GM21515 (cell line): ENCODE data around the gene CKS1B.

Experiments used
- ATAC-seq: cut with Tn5 transposase; IDR thresholded peaks from one replicate; pipeline ENCODE4 v1.9.1; 2021; ENCODE audit not compliant: unreplicated experiment

CKS1B gene

DNA sequence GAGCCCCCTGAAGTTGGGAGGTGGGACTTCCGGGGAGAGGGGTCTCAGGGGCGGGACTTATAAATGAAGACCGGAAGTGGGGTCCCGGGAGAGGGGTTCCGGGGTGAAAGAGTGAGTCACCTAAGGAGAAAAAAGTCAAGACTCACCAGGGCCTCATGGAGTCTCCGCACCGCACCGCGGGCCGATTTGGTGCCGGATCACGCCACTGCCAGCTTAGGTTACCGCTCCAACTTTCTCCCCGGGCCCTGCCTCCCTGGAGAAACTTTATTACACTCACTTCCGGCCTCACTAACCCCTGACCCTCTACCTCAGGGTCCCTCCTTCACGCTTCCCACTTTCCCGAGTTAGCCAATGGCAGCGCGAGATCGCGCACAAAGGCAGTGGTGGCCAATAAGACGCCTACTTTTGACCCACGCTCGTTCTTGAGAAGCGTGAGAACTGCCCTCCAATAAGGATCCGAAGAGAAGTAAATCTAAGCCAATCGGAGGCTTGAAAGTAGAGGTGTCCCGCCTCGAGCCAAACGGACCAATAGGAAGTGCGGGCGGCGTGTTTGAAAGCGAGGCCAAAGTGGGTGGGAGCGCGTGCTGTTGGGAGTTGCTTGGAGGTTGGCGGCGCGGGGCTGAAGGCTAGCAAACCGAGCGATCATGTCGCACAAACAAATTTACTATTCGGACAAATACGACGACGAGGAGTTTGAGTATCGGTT is at the start of gene CKS1B:
CKS1B (plus strand) TSS at position 580 of the 706 bp plus-strand sequence; CDS start at position 645, 65 bp downstream.
- ATAC-seq, result peak; percentile 72

DNA sequence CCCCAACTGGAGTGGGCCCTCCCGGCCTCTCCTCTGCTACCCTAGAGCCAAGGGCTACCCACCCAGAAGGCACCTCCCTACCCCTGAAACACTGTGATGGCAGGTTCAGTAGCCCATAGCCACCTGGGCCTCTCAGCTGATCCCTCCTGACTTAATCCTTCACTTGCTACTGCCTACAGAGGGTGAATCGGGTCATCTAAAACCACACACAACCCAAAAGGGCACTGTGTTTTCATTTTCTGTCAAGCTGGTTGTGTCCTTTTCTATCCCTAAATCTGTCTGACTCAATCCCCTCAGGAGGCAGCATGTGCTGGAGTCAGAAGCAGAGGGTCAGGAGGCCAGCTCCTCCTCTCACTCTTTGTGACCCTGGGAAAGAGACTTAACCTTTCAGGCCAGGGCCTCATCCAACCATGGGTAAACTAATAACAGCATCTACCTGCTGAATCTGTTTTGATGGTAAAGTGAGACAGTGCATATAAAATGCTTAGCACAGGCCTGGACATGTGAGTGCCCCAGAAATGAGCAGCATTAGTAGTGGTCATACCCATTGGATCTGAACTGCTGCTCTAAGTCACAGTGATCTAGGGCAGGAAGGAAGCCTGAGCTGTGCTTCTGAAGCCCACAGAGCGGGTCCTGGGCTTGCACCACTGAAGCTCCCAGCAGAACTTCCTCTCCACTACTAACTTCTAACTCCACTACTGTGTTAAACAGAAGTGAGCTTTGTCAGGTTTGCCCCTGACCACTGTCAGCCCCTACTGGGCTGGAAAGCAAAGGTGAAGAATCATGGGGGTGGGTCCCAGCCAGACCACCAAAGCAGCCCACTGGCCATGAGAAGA is 48.9 kb upstream of the CKS1B start:
- no peak for ATAC-seq

DNA sequence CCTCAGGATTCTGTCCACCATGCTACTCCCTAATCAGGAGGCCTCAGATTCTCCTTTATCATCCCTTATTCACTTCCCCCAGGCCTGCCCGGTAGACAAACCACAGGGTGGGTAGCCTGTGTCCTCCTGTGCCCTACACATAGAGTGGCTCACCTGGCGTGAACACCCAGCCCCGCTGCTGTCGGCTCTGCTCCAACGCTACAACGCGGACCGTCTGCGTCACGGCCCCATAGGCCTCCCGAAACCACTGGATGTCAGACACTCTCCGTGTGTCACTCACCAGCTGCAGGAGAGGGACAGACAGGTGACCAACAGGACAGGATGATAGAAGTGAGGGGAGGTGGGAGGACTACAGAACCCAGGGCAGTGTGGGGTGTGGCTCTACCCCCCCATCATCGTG is 48.3 kb upstream of the CKS1B start:
- ATAC-seq, result no peak

DNA sequence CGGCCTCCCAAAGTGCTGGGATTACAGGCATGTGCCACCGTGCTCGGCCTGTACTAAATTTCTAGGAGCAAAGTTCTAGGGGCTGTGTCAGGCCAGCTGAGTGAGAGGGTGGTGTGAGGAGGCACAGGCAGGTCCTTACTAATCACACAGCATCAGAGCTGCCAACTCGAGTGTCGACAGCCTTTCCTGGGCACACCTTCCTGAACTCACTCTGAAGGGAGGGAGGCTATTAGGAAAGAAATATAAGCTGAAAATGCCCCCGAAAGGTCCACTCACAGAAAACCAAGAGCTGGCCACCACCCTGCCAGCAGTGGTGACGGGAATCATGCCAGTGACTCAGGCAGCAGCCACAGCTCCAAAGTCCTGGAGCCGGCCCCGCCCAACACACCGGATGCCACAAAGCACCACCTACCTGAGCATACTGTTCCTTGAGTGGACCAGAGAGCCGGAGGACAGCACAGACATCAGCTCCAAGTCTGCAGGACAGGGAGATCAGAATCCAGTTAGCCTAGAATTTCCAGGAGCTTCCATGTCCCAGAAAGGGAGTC is 42.5 kb upstream of the CKS1B start:
- no peak for ATAC-seq

DNA sequence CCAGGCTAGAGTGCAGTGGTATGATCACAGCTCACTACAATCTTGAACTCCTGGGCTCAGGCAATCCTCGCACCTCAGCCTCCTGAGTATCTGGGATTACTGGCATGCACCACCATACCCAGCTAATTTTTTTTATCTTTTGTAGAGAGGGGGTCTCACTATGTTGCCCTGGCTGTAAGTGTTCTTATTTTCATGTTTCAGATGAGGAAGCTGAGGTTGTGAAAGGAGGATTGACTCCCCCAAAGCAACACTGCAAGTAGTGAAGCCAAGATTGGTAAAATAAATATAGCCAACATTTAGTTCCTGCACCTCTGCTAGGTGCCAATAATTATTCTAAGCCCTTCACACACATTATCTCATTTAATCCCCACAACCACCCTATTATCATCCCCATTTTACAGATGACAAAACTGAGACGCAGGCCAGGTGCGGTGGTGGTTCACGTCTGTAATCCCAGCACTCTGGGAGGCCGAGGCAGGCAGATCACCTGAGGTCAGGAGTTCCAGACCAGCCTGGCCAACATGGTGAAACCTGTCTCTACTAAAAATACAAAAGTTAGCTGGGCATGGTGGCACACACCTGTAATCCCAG is 40.0 kb upstream of the CKS1B start:
- no peak for ATAC-seq

DNA sequence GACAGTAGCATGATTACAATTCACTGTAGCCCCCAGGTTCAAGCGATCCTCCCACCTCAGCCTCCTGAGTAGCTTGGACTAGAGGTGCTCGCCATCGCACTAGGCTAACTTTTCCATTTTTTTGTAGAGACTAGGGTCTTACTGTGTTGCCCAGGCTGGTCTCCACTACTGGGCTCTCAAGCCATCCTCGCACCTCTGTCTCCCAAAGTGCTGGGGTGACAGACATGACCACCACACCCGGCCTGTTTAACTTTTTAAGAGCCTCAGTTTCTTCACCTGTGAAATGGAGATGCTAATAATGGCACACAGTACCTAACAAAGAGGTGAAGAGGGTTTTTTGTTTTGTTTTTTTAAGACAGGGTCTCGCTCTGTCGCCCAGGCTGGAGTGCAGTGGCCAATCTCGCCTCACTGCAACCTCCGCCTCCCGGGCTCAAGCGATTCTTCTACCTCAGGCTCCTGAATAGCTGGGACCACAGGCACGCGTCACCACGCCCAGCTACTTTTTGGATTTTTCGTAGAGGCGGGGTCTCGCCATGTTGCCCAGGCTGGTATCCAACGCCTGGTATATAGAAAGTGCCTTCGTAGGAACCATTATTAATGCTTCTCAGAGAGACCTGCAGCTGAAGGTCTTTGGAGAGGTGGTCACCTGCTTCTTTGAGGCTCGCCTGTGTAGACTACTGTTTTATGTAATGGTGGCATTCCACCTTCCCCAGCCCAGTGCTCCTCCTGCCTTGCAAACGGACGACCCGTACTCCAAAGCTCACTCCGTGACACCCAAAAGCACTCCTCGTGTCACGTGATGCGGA is 38.5 kb upstream of the CKS1B start:
- no peak for ATAC-seq

DNA sequence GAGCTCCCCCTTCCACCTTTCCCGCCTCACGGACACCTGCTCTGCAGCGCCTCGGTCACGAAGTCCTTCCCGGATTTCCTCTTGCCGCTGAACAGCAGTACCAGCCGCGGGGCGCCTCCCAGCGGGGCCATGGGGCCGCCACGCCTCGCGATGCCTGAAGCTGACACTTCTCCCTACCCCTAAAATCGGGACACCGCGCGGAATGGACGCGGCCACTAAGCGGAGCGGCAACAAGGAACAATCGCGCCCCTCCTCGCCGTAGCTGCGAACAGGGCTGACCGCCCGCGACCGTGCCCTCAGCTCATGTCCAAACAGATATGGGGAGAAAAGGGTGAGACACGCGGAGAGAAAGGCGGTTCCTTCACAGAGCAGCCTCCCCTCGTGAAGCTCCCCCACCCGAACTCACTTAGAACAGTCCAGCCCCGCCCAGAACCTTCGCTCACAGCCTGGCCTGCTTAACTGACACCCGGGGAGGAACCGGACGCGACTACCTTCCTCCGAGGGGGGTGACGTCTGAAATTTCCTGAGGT is 37.9 kb upstream of the CKS1B start, which contains the start of gene PMVK:
PMVK (minus strand) TSS at position 165 of the 530 bp plus-strand sequence; CDS start at position 131, 34 bp downstream.
- peak; percentile 73 for ATAC-seq

DNA sequence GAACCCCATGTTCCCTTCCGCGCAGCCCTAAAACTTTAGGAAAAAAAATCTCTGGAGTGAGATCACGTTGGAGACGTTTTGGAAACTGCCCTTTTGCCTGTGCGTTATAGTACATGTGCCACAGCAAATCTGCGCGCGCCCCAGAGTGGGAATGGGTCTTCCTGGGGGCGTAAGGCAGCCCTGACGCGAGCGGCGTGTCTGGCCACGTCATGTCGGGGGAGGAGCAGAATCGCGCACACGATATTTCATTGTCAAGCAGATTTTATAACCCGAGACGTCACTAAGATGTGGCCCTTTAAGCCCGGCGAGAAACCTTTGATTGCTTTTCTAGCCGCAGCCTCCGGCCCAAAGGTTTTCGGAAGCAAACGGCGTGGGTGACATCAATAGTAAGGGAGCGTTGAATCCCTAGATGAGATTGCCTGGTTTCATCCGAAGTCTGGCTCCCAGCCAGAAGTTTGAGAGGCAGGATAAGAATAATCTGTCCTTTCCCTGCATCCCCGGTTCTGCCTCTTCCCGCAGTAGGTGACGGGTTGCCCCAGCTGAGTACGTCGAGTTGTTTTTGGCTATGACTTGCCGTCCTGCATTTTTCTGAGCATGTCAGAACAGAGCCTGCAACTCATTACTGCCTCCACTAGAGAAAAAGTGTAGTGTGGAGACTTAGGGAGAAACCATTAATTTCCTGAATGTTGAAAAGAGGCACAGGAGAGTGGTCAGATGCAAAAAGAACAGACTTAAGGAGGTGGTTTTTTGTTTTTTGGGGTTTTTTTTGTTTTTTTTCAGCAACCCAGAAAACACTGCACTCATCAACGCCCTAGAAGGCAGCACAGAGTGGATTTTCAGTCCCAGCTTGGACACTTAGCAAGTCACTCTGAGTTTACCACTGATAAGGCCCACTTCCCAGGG is 37.1 kb upstream of the CKS1B start:
- ATAC-seq, result peak; percentile 55

DNA sequence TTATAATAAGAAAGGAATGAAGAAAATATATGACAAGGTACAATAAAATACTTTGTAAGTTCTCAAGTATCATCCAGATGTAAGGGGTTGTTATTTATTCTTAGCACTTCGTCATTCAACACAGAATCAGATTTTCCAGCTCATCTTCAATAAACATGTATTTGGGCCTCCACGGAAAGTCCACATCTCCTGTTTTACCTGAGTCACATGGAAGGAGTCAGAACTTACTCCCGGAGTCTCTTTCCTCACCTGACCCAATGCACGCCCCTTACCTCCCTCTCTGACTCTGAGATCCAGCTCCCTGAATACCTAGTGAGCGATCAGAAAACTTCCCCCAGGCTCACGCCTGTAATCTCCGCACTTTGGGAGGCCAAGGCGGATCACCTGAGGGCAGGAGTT is 36.5 kb upstream of the CKS1B start:
- ATAC-seq, result no peak

DNA sequence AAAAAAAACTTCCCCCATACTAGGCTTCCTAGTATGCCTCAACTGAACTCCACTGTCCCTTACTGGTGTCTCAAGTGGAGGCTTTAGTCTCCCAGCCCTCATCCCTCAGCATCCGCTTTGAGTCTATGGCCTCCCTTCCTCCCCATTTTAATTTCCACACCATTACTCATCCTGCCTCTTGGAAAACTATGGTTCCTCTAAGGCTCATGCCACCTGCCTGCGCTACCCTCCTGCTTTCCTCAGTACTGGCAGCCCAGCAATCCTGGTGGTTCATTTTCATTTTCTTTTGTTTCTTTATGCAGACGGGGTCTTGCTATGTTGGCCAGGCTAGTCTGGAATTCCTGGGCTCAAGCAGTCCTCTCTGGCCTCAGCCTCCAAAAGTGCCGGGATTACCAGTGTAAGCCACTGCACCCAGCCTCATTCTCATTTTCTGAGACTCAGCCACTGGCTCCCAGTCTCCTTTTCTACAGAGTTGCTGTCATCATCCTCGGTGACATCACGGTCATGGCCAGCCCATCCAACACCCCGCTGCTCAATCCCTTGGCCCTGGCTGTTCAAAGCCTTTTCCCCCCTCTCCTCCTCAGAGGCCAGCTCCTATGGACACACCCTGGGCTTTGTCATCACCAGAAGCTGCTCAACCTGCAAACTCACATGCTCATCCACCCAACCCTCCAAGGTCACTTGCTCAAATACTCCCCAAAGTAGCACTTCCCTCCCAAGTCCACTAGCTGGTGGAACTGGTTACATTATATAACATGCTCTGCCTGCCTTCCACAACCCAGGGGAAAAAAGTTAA is 35.7 kb upstream of the CKS1B start:
- no peak for ATAC-seq

DNA sequence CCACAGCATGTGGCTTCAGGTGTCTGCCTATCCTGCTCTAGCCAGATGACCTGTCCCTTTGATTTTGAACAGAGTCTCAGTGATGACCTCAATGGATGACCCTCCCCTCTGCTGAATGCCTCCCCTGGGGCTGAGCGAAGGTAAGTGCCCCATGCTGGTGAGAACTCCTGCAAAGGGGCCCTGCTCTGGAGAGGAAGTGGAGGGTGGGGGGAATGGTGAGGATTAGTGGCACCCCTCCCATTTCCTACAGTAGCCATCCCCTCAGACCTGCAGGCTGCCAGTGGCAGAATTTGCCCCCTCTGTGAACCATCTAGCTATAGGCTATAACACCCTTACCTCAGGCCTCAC is 34.3 kb upstream of the CKS1B start:
- no peak for ATAC-seq

DNA sequence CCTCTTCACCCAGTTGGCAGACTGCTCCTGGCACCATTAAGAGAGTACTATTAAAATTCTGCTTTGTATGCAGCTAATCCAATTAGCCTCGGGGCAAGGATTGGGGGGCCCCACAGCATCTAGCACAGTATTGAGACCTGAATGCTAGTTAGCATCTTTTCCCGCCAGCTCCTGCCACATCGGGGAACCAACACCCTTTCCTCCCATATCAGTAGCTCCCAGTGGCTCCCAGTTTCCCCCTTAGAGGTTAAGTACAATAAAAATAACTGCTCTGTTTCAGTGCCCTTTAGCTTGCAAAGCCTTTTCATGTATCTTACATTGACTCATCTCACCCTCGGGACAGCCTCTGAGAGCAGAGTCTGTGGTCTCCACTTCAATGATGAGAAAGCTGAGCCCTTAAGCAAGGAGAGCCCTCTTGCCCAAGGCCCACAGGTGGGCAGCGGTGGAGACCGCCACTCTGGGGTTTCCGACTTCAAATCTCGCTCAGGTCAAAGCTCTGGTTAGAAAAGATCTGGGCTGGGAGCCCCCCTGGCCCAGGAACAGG is 33.8 kb upstream of the CKS1B start:
- ATAC-seq, result no peak

DNA sequence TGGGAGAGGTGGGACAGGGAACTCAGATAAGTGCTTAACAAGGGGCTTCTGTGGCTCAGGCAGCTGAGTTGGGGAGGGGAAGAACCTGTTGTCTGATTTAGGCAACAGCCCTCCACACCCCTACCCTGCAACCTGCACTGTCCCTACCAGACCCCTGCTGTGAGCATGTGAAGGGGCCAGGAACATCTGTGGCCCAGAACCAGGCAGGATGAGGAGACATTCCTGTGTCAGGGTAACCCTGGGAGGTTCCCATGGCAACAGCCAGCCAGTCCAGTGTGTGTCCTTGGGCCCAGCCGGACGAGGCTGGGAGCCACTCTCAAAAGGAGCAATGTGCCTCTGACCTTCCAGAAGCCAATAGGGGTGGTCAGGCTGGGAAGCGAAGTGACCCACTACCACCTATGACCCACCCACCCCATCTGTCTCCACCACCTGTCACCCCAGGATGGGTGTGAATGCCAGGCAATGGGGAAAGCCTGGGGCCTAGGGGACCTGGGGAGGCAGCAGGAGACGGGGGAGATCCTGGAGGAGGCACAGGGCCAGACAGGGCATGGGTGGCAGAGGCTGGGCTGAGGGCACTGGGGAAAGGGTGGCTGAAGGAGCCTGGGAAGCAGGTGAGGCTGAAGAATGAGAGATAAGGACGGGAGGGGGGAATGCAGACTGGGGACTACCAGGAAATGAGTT is 33.0 kb upstream of the CKS1B start:
- no peak for ATAC-seq

DNA sequence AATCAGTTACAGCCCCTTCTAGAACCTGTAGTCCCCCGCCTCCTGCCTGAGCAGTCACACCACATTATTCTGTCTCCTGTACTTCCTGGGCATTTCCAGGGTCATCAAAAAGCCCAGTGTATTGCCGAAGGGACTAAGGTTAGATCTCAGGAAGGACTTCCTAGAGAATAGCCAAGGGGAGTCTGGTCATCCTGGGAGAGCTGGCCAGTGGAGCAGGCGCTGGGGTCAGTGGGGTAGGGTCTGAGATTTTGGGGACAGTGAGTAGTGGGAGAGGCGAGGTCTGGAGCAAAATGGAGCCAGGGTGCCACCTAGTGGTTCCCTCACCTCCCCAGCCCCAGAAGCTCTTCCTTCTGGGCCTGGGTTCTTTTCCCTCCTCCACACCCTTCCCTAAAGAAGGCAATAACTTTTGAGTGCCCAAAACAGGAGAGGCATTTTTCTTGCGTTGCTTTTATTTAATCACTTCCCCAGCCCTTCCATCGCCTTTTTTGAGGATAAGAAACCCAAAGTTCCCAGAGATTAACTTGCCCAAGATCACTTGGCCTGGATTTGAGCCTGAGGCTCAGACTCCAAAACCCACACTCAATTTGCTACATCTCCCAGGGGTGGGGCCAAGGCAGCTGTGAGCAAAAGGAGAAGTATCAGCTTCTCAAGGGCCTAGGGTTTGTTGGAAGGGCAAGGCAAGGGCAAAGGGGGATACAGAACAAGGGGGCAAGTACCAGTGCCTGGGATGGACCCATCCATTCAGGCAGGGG is 30.7 kb upstream of the CKS1B start:
- no peak for ATAC-seq

DNA sequence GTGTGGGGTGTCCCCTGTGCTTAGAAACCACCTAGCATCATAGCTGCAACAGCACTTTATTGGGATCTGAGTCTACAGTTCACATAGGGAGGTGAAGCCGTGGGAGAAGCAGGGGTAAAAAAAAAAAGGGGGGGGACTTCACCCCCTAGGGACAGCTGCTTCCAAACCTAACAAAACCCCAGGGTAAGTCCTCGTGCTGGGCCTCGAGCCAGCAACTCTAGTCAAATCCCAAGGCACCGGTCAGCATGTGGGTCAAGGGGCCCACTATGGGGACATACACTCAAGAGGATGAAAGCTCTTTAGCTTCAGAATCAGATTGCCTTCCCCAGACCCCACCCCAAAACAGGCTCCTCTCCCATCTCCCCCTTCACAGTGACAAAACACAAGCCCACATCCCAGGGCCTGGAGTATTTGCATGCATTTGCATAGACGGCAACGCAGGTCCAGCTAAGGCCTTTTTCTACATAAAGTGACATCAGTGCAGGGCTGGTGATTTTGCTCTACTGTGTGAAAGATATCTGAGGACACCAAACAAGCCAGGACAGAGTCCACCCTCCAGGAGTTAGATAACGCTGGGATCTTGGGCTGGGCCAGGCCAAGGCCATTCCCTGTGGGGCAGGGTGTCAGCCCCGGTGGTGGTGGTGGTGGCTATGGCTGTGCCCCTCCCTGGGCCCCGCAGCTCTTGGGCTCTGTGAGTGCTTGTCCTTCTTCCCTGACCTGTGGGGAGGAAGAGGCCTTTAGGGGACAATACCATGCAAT is 29.9 kb upstream of the CKS1B start:
- no peak for ATAC-seq

DNA sequence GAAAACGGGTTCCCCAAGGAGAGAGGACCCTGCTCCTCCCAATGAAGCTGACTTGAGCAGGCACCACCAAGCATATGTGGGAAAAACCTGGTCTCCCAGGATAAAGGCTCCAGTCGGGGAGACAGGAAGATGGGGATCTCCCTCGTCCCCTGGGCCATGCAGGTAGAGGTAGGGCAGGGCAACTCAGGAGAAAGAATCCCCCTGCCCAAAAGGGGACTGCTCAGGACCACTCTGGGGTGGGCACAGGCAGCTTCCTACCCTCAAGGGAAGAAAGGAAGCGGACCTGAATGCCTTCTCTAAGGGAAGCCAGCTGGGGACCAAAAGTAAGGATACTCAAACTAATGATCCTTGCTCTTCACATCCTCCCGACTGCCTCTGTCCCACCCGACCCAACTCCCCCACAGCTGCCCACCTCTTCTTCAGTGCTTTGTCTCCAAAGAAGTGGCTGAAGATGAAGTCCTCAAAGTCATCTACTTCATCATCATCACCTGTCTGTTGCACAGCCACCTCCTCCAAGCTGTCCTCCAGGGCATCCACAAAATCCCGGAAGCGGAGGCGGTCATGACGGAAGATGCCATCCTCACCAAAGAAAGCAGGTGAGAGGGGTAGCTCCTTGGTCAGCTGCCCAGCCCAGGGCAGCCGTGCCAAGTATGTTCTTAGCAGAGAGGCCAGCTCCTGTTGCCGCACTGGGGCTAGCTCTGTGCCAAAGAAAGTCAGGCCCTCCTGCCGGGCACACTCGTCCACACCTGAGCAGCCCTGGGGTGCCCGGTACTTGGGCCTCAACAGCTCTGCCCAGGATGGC is 29.1 kb upstream of the CKS1B start:
- no peak for ATAC-seq
